ENCODE results near the gene GMEB2.

GRCh38 chr20:63626424-63627128 is at the start of gene GMEB2:
- TF ChIP-seq EZH2 (IDR thresholded peaks at IDR 0.05) (no peak), POLR2AphosphoS5 (IDR thresholded peaks at IDR 0.05; ENCODE audit: borderline replicate concordance, low read depth, low read length) (peak; percentile 22; the same call in 1 of the 2 replicates), FOXP2 (optimal IDR thresholded peaks at IDR 0.05; ENCODE audit: control extremely low read depth, extremely low read length, insufficient read depth) (no peak)

Data from SK-N-MC (cell line).